B cell (primary cell): Measurements from ENCODE around the gene RSAD1.

ENCODE experiments used
- EZH2 ChIP-seq: IDR thresholded peaks from 2 replicates; pipeline ENCODE4 v1.6.1; 2012; ENCODE audit warnings: borderline replicate concordance, low read depth, mild to moderate bottlenecking, moderate library complexity, low read length; ENCODE audit not compliant: insufficient read depth, poor library complexity, severe bottlenecking
- TF ChIP-seq, protein P1 (sequence below): fragments of 200-600 bp; IDR thresholded peaks from one replicate; pipeline ENCODE4 v1.8.0; 2022; ENCODE audit warnings: antibody characterized with exemption, mild to moderate bottlenecking

DNA sequence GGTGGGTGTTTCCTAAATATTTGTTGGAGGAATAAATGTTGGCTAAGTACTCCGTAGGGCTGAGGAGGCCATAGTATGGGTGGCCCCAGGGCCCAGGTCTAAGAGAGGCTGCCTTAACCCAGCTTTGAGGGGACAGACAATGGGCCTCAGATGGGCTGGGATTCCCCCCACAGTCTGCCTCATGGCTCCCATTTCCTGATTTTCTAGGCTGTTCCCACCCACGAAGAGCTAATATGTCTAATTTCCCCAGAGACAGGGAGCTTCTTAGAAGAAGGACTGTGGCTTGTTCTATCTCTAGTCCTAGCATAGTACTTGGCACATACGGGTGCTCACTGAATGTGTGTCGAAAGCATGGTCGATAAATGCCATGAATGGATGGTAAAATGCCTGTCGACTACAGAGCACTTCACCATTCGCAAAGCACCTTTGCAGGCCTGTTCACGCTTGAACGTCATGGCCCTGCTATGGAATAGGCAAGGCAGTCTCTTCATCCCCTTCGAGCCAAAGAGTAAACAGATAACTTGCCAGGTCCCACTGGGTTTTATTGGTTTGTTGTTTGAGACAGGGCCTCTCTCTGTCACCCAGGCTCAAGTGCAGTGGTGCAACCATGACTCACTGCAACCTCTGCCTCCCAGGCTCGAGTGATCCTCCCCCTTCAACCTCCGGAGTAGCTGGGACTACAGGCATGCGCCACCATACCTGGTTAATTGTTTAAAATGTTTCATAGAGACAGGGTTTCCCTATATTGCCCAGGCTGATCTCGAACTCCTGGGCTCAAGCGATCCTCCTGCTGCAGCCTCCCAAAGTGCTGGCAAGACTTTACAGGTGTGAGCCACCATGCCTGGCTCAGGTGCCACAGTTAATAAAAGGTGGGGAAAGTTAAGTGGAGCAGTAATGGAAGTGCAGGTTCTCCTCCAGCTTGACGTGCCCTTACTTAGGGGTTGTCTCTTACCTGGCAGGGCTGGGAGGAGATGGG, 19.7 kb upstream of the RSAD1 start:
- TF ChIP-seq, protein P1, sequence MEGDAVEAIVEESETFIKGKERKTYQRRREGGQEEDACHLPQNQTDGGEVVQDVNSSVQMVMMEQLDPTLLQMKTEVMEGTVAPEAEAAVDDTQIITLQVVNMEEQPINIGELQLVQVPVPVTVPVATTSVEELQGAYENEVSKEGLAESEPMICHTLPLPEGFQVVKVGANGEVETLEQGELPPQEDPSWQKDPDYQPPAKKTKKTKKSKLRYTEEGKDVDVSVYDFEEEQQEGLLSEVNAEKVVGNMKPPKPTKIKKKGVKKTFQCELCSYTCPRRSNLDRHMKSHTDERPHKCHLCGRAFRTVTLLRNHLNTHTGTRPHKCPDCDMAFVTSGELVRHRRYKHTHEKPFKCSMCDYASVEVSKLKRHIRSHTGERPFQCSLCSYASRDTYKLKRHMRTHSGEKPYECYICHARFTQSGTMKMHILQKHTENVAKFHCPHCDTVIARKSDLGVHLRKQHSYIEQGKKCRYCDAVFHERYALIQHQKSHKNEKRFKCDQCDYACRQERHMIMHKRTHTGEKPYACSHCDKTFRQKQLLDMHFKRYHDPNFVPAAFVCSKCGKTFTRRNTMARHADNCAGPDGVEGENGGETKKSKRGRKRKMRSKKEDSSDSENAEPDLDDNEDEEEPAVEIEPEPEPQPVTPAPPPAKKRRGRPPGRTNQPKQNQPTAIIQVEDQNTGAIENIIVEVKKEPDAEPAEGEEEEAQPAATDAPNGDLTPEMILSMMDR, result no peak
- TF ChIP-seq EZH2, result no peak
